Activated naive CD4-positive, alpha-beta T cell treated with anti-CD3 and anti-CD28 coated beads for 36 hours (primary cell): Measurements from ENCODE around the gene CERS6. TPM values are rescaled to one million over a fixed set of nuclear protein-coding genes. Genes with fewer than 3 reads are reported as not detected.
A peak's percentile ranks its signal among the peaks of the same experiment; 100 is the strongest.

Source experiments
- CTCF ChIA-PET: fragments of 350-600 bp; sonication (Branson Sonifier 250); formaldehyde crosslinking; loops from one replicate; lab custom pipeline; 2021; ENCODE audit warnings: antibody characterized with exemption; lab: Charles Lee
- DNase-seq: peaks from one replicate; pipeline ENCODE4 v3.0.0-alpha.2; 2020
- H3K27ac Mint-ChIP-seq: one replicate; pipeline ENCODE4 v1.8.0; 2021; ENCODE audit warnings: mild to moderate bottlenecking, mixed read lengths
- H3K27me3 Mint-ChIP-seq: one replicate; pipeline ENCODE4 v1.8.0; 2021; ENCODE audit warnings: low read depth, mixed read lengths
- H3K36me3 Mint-ChIP-seq: one replicate; pipeline ENCODE4 v1.8.0; 2021; ENCODE audit warnings: low read depth, mixed read lengths
- H3K4me1 Mint-ChIP-seq: one replicate; pipeline ENCODE4 v1.8.0; 2021; ENCODE audit warnings: low read depth, mixed read lengths
- H3K4me3 Mint-ChIP-seq: one replicate; pipeline ENCODE4 v1.8.0; 2021; ENCODE audit warnings: mild to moderate bottlenecking, moderate library complexity, mixed read lengths
- H3K9me3 Mint-ChIP-seq: one replicate; pipeline ENCODE4 v1.8.0; 2021; ENCODE audit warnings: mixed read lengths
- intact Hi-C: fragments of 100-400 bp; cut with micrococcal nuclease; formaldehyde crosslinking; loops from one replicate; pipeline ENCODE4 v1.15.1; 2023
- total RNA-seq, 2 experiments: library from RNA; stranded (reverse); gene quantifications; one replicate each; pipeline ENCODE4 v1.2.3, GENCODE V29; 2021

The CERS6 gene
- total RNA-seq, 2 experiments from 2014 or later: 9.7 to 10.0 TPM

DNA sequence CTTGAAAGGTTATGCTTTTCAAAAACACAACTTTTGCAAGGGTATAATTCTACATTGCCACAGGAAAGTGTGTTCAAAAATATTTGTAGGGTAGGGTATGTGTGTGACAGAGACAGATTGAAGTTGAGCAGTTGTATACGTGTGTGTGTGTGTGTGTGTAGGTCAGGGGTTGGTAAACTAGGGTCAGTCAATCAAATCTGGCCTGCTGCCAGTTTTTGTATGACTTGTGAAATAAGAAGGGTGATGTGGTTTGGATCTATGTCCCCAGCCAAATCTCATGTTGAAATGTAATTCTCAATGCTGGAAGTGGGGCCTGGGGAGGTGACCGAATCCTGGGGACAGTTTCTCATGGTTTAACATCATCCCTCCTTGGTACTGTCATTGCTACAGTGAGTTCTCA is 148.2 kb downstream of the CERS6 start:
- peaks cover 17% of the 10 kb centered on the region for H3K4me1 Mint-ChIP-seq
- no peak overlapping the region for H3K4me3 Mint-ChIP-seq
- H3K9me3 Mint-ChIP-seq: peaks cover 20% of the 10 kb centered on the region
- peaks cover 21% of the 10 kb centered on the region for H3K36me3 Mint-ChIP-seq
- CTCF ChIA-PET: interaction anchor here (1.1 kb wide), 1 partner anchor 26 kb away, joined by 3 read pairs; no protein-coding TSS in a partner anchor
- no peaks in the 10 kb centered on the region for H3K27me3 Mint-ChIP-seq
- intact Hi-C loops: no loop called here
- no peak overlapping the region for H3K27ac Mint-ChIP-seq
- no peak for DNase-seq

DNA sequence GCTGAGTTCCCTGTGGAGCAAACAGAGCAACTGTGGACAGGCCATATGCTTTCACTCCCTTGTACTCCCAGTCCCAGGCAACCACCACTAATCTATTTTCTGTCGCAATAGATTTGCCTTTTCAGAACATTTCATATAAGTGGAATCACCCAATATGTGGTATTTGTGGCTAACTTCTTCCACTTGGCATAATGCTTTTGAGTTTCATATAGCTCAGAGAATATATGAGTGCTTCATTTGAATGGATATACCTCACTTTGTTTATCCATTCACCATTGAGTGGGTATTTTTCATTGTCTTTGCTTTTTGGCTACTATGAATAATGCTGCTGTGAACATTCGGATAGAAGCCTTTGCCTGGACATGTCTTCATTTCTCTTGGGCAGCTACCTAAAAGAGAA is 151.9 kb downstream of the CERS6 start:
- peaks cover 20% of the 10 kb centered on the region for H3K9me3 Mint-ChIP-seq
- H3K4me3 Mint-ChIP-seq: no peak overlapping the region
- H3K4me1 Mint-ChIP-seq: peaks cover 31% of the 10 kb centered on the region
- intact Hi-C loops: no loop called here
- no peak for DNase-seq
- CTCF ChIA-PET: interaction anchor here (0.5 kb wide), 1 partner anchor 706 kb away, joined by 3 read pairs; no protein-coding TSS in a partner anchor
- H3K27ac Mint-ChIP-seq: no peak overlapping the region
- H3K36me3 Mint-ChIP-seq: peaks cover 21% of the 10 kb centered on the region
- H3K27me3 Mint-ChIP-seq: no peaks in the 10 kb centered on the region

DNA sequence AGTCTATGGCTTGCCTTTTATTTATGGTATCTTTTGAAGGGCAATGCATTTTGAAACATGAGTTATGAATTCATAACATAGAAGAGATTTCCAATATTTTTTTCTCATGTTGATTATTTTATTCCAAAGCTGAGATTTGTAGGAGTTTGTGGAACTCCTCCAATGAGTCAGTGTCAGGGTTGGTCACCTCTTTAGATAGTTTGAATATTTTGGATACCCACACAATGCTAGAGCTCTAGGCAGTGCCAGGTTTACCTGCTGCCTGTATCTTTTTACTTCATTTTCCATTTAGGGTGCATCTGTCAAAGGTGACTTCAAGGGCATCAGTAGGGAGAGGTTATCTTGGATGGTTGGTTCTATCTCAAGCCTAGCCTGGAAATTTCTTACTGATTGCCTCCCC is 152.7 kb downstream of the CERS6 start:
- Mint-ChIP-seq H3K27ac (no peak overlapping the region), H3K36me3 (peaks cover 25% of the 10 kb centered on the region), H3K4me1 (peaks cover 29% of the 10 kb centered on the region), H3K27me3 (no peaks in the 10 kb centered on the region), H3K4me3 (no peak overlapping the region), H3K9me3 (peaks cover 20% of the 10 kb centered on the region)
- DNase-seq: no peak
- CTCF ChIA-PET: interaction anchor here (1.2 kb wide), 1 partner anchor 127 kb away, joined by 3 read pairs; no protein-coding TSS in a partner anchor
- intact Hi-C loops: no loop called here

DNA sequence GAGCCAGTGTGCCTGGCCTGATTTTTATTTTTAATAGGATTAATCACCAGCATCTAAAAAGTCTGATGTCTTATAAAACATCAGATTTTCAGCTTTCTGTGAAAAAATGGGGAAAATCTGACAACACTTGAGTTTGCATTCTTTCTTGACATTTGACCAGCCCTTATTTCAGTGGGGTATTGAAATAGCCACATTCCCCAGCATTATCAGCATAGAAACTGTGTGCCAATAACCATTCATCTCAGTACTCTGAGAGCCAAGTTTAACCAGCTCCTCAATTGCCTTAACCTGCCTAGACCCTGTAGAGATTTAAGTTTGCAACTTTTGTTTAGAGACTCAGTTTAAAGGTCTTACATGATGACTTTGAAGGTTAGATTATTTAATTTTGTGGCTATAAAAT is 155.0 kb downstream of the CERS6 start:
- H3K9me3 Mint-ChIP-seq: peaks cover 7% of the 10 kb centered on the region
- no peak for DNase-seq
- peaks cover 27% of the 10 kb centered on the region for H3K4me1 Mint-ChIP-seq
- H3K36me3 Mint-ChIP-seq: peaks cover 16% of the 10 kb centered on the region
- no peak overlapping the region for H3K4me3 Mint-ChIP-seq
- CTCF ChIA-PET: interaction anchor here (0.5 to 0.6 kb wide), 2 partner anchors 151 to 429 kb away, joined by 3 read pairs; no protein-coding TSS in a partner anchor
- no peaks in the 10 kb centered on the region for H3K27me3 Mint-ChIP-seq
- intact Hi-C loops: no loop called here
- H3K27ac Mint-ChIP-seq: no peak overlapping the region

DNA sequence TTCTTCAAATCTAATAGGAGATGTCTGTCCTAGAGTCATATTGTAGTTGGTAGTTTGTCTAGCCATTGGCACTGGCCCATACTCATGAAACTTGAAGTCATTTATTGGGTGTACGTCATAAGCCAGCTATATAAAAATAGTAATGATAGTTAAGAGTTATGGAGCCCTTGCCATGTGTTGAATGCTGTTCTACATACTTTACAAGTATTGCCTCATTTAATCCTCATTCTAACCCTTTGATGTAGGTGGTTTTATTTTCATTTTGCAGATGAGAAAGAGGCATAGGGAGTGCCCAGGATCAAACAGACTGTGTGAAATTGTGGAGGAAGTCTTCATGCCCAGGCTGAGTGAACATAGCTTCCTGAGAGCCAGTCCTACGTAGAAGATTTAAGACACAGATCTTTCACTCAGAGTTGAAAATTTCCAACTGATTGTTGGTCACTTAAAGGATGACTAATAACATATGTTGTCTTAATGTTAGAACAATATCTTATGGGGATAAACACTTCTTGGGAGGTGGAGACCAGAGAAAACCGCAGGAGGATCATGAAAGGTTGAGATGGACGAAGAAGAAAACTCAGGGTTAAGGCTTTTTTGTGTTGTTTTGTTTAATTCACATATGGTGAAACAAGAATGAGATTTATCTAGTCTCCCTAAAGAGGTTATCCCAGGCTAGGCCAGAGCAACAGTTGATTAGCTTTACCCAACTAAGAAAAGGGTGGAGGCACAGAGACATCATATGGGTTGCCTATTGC is 156.0 kb downstream of the CERS6 start:
- CTCF ChIA-PET: interaction anchor here (0.6 to 1.2 kb wide), 2 partner anchors 176 to 267 kb away, joined by 3 to 5 read pairs; no protein-coding TSS in a partner anchor
- intact Hi-C loops: no loop called here
- Mint-ChIP-seq H3K4me1 (peaks cover 27% of the 10 kb centered on the region), H3K4me3 (no peak overlapping the region), H3K27me3 (no peaks in the 10 kb centered on the region), H3K9me3 (no peaks in the 10 kb centered on the region), H3K27ac (peak overlapping the region; percentile 32), H3K36me3 (peaks cover 9% of the 10 kb centered on the region)
- no peak for DNase-seq

DNA sequence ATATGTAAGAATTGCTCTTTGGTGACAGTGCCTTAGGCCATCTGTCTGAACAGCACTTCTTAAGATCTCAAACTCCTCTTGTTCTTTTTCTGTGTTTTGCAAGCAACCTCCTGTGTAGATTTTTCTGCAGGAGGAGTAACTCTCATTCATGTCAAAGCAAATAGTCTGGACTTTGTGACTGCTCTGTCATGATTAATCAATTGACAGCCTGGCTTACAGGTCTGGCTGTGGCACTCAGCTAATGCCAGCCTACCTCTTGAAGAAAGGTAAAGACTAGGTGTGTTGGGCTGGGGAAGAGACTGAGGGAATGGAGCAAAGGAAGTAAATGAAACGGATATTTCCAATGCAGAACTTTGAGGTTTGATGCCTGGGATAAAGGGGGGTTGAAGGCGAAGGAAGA is 156.6 kb downstream of the CERS6 start:
- no peak for DNase-seq
- Mint-ChIP-seq H3K9me3 (peaks cover under 1% of the 10 kb centered on the region), H3K27me3 (no peaks in the 10 kb centered on the region), H3K4me3 (no peak overlapping the region), H3K27ac (no peak overlapping the region), H3K4me1 (peaks cover 23% of the 10 kb centered on the region), H3K36me3 (peaks cover 9% of the 10 kb centered on the region)
- intact Hi-C loops: no loop called here
- CTCF ChIA-PET: interaction anchor here (1.2 kb wide), 1 partner anchor 268 kb away, joined by 3 read pairs; no protein-coding TSS in a partner anchor

DNA sequence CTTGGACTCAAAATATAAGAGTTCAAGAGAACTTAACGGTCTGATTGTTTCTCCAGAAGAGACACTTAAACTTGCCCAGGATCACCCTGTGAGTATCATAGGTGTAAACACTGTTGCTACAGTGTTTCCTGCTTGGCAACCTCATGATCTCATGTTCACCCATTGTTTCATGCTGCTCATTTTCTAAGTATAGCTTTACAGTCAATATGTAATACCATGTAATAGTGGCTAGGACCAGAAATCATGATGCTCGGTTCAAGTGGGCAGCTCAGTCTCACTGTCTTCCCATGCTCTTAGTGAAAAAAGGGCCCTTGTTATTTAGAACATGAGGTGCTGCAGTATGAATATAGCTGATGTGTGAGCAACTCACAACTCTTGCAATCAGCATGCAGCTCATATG is 157.5 kb downstream of the CERS6 start:
- Mint-ChIP-seq H3K36me3 (peaks cover 9% of the 10 kb centered on the region), H3K9me3 (peaks cover 3% of the 10 kb centered on the region), H3K4me3 (no peak overlapping the region), H3K27me3 (no peaks in the 10 kb centered on the region), H3K4me1 (peaks cover 18% of the 10 kb centered on the region), H3K27ac (no peak overlapping the region)
- no peak for DNase-seq
- intact Hi-C loops: no loop called here
- CTCF ChIA-PET: interaction anchor here (1.6 kb wide), 1 partner anchor 12 kb away, joined by 4 read pairs; no protein-coding TSS in a partner anchor

DNA sequence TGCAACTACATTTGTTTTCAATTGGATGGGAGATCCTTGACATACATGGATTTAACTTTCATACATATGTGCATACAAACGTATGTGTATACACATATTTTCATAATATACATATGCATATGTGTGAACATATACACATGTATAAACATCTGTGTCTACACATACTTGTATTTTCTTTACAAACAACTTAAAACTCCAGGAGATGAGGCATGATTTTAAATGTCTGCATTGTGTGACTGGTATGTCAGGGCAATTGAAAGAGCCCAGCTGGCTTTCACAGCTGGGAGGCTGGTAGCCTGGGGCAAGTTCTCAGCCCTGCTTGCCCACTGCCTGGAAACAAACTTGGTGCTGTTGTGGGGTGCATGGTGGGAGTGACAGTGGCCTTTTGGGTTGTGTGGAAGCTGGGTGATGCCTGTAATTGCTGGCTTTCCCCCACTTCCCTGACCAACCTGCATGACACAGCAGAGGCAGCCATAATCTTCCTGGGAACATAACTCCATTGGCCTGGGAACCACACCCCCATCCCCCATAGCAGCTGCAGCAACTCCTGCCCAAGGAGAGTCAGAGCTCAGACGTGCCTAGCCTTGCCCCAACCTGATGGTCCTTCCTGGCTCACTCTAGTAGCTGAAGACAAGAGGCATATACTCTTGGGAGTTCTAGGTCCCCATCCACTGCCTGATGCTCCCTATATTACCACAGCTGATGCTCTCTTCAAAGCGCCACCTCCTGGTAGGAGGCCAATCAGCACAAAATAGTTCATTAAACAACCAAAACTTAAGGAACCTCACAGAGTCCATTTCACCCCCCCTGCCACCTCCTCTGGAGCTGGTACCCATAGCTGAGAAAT is 158.3 kb downstream of the CERS6 start:
- CTCF ChIA-PET: interaction anchor here (0.6 to 1.6 kb wide), 6 partner anchors 11 to 456 kb away, joined by 3 to 4 read pairs (median 3); no protein-coding TSS in a partner anchor
- Mint-ChIP-seq H3K27me3 (no peaks in the 10 kb centered on the region), H3K9me3 (peaks cover 3% of the 10 kb centered on the region), H3K4me3 (no peak overlapping the region), H3K4me1 (peaks cover 18% of the 10 kb centered on the region), H3K27ac (no peak overlapping the region), H3K36me3 (peaks cover 7% of the 10 kb centered on the region)
- intact Hi-C loops: no loop called here
- DNase-seq: peak; percentile 27

DNA sequence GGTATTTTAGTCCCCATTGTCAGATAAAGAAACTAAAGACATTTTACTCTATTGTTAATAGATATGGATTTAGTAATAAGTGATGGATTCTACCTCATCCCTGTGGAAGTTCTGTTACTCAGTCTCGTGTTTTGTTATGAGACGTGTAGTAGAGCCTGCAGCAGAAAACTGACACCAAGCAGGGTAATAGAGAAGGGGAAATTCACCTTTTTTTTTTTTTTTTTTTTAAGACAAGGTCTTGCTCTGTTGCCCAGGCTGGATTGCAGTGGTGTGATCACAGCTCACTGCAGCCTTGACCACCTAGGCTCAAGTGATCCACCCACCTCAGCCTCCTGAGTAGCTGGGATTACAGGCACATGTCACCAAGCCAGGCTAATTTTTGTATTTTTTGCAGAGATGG is 164.5 kb downstream of the CERS6 start:
- CTCF ChIA-PET: no interaction called here
- intact Hi-C loops: no loop called here
- no peaks in the 10 kb centered on the region for H3K27me3 Mint-ChIP-seq

DNA sequence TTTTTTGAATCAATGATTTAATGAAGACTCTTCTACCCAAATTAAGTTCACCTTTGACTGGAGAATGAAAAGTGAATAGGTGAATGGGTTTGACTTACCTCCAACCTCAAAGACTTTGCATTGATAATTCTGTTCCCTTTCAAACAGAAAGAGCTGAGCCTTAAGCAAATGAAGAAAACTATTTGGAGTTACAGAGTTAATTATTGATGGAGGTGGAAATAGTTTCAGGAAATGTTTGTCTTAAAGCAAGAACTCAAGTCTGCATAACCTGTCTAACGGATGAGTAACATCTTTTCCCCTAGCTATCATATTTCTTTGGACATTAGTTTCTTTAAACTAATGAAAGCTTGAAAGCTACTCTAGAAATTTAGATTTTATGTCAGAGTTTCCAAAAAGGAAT is 166.5 kb downstream of the CERS6 start:
- DNase-seq: no peak
- Mint-ChIP-seq H3K4me3 (no peak overlapping the region), H3K9me3 (peaks cover 3% of the 10 kb centered on the region), H3K27ac (no peak overlapping the region), H3K4me1 (peaks cover 22% of the 10 kb centered on the region), H3K36me3 (no peaks in the 10 kb centered on the region), H3K27me3 (no peaks in the 10 kb centered on the region)
- CTCF ChIA-PET: no interaction called here
- intact Hi-C loops: no loop called here

More for the DNA sequence above, 164.5 kb downstream of the CERS6 start:
- no peak for DNase-seq
- peaks cover 7% of the 10 kb centered on the region for H3K4me1 Mint-ChIP-seq
- H3K27ac Mint-ChIP-seq: no peak overlapping the region
- no peak overlapping the region for H3K4me3 Mint-ChIP-seq
- no peaks in the 10 kb centered on the region for H3K36me3 Mint-ChIP-seq
- H3K9me3 Mint-ChIP-seq: peaks cover 3% of the 10 kb centered on the region

DNA sequence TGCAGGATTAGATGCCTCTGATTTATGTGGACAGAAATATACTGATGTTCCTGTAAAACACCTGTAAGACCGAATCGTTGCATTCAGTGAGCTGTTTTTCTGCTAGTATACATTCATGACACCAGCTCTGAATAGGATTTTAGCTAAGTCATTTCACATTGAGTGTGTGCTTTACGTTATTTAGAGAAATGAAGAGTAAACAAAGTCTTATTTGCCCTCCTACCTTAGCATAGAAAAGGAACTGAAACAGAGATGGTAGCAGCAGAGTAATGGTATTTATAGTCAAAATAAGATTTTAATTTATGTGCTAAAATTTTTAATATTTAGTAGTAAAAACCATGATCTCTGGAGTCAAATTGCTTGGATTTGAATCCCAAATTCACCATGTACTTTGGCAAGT is 168.0 kb downstream of the CERS6 start:
- H3K4me1 Mint-ChIP-seq: peaks cover 27% of the 10 kb centered on the region
- intact Hi-C loops: no loop called here
- DNase-seq: no peak
- no peaks in the 10 kb centered on the region for H3K9me3 Mint-ChIP-seq
- H3K27ac Mint-ChIP-seq: no peak overlapping the region
- H3K27me3 Mint-ChIP-seq: no peaks in the 10 kb centered on the region
- CTCF ChIA-PET: no interaction called here
- no peak overlapping the region for H3K4me3 Mint-ChIP-seq
- H3K36me3 Mint-ChIP-seq: no peaks in the 10 kb centered on the region

DNA sequence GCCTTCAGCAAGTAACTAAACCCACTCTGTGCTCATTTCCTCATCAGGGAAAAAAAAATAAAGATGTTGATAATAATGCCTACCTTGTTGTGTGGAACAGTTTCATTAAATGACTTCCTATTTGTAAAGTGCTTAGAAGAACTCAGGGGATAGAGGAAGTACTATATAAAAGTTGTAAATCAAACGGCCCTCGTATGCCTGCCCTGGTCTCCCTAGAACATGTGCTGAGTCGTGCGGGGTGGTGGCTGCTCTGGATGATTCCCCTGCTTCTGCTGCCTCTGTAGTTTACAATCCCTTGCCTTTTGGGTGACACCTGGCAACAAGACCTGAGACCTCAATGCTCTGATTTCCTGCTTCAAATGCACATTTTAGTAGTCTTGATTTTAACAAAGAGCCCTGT is 170.0 kb downstream of the CERS6 start:
- H3K27ac Mint-ChIP-seq: no peak overlapping the region
- no peaks in the 10 kb centered on the region for H3K27me3 Mint-ChIP-seq
- no peak overlapping the region for H3K4me3 Mint-ChIP-seq
- intact Hi-C loops: no loop called here
- peaks cover 4% of the 10 kb centered on the region for H3K36me3 Mint-ChIP-seq
- H3K4me1 Mint-ChIP-seq: peaks cover 27% of the 10 kb centered on the region
- CTCF ChIA-PET: interaction anchor here (1.8 kb wide), 1 partner anchor 12 kb away, joined by 4 read pairs; no protein-coding TSS in a partner anchor
- DNase-seq: no peak
- H3K9me3 Mint-ChIP-seq: no peaks in the 10 kb centered on the region
